ENCODE results near the gene ADCY5.

The ADCY5 gene

DNA sequence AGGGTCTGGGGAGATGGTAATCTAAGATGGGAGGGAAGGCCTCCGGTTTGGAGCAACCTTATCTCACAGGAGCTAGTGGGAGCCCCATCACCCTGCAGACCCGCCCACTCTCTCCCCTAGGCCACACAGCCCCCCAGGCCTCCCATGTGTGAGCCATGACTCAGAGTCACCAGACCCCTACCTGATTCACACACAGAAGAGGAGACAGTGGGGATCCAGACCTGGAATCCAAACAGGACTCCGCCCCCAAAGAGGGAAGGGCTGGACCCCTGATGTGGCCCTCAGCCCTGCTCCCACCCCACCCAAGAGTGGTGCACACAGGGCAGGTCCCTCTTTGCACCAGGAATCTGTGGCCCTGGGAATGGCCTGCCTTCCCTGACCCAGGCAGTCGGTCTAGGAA is 97.4 kb downstream of the ADCY5 start:
- Histone ChIP-seq H3K36me3 (ENCODE audit: control insufficient read depth, insufficient read depth, low read length) (no peaks in the 10 kb centered on the region), H3K9ac (ENCODE audit: low read length) (no peak overlapping the region), H3K4me3 (ENCODE audit: low read length) (no peak overlapping the region), H3K27me3 (ENCODE audit: control insufficient read depth, insufficient read depth, low read length) (no peaks in the 10 kb centered on the region), H3K27ac (ENCODE audit: low read depth, low read length) (no peak overlapping the region), H3K4me1 (ENCODE audit: control insufficient read depth, insufficient read depth, low read length) (peaks cover 16% of the 10 kb centered on the region)

DNA sequence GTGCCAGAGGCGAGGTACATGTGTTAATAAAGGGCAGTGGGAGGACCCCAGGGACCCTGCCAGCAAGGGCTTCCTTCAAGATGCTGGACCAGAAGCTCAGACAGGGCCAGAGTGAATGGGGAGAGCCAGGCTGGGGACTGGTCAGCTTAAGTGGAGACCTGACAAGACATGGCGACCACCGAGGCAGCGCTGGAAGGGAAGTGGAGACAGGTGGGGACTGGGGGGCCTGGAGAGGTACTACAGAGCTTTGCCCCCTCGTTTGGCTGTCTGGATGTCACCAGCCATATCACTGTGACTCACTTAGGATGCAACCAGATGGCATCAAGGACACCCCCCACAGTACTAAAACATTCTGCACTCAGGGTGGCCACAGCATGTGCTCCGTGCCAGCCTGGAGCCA is 97.9 kb downstream of the ADCY5 start:
- Histone ChIP-seq H3K27ac (ENCODE audit: low read depth, low read length) (no peak overlapping the region), H3K9ac (ENCODE audit: low read length) (no peak overlapping the region), H3K36me3 (ENCODE audit: control insufficient read depth, insufficient read depth, low read length) (no peaks in the 10 kb centered on the region), H3K4me3 (ENCODE audit: low read length) (no peak overlapping the region), H3K4me1 (ENCODE audit: control insufficient read depth, insufficient read depth, low read length) (peaks cover 16% of the 10 kb centered on the region), H3K27me3 (ENCODE audit: control insufficient read depth, insufficient read depth, low read length) (no peaks in the 10 kb centered on the region)

DNA sequence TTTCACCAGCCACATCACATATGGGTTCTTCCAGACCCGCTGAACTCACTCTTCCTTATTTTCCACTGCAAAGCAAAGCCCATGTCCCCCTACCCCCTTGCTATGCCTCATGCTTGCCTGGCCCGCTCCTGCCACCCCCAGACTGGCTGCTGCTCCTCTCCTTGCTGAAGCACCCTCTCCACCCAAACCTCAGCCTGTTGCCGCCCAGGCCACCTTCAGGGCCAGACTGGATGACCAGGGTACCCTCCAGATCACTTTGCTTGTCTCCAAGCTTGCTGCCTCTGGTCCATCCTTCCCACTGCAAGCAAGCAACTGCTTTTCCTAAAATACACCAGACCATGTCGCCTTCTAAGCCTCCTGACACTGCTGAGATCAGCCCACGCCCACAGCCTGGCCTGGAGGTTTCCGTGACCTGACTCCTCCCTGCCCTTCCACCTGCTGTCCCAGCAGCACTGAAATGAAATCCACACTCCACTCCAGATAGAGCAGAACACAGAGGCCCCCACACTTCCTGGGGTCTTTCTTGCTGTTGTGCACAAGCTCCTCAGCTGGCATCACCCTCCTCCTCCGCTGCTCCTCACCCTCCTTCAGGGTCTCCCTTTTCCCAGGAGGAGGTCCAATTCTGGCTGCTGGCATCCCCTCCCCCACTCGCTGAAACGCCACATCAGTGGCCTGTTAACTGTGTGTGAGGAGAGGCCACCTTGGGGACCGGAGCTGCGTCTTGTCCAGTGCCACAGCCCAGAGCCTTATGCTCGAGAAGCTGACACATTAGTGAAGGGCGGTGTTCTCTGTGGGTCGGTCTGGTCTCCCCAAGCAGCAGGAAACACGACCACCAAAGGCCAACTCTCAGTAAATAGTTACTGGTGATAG is 99.1 kb downstream of the ADCY5 start:
- H3K36me3 ChIP-seq (ENCODE audit: control insufficient read depth, insufficient read depth, low read length), result no peaks in the 10 kb centered on the region
- H3K27ac ChIP-seq (ENCODE audit: low read depth, low read length), result no peak overlapping the region
- no peak overlapping the region for H3K4me3 ChIP-seq (ENCODE audit: low read length)
- H3K4me1 ChIP-seq (ENCODE audit: control insufficient read depth, insufficient read depth, low read length), result peaks cover 16% of the 10 kb centered on the region
- no peaks in the 10 kb centered on the region for H3K27me3 ChIP-seq (ENCODE audit: control insufficient read depth, insufficient read depth, low read length)
- H3K9ac ChIP-seq (ENCODE audit: low read length), result no peak overlapping the region

- Histone ChIP-seq H3K36me3 (ENCODE audit: control insufficient read depth, insufficient read depth, low read length) (no peaks in the 10 kb centered on the region), H3K4me3 (ENCODE audit: low read length) (no peak overlapping the region), H3K4me1 (ENCODE audit: control insufficient read depth, insufficient read depth, low read length) (peaks cover 19% of the 10 kb centered on the region), H3K27me3 (ENCODE audit: control insufficient read depth, insufficient read depth, low read length) (no peaks in the 10 kb centered on the region), H3K27ac (ENCODE audit: low read depth, low read length) (no peak overlapping the region), H3K9ac (ENCODE audit: low read length) (no peak overlapping the region)
Measured at GRCh38 chr3:123349201-123349535, 99.7 kb downstream of the ADCY5 start.

DNA sequence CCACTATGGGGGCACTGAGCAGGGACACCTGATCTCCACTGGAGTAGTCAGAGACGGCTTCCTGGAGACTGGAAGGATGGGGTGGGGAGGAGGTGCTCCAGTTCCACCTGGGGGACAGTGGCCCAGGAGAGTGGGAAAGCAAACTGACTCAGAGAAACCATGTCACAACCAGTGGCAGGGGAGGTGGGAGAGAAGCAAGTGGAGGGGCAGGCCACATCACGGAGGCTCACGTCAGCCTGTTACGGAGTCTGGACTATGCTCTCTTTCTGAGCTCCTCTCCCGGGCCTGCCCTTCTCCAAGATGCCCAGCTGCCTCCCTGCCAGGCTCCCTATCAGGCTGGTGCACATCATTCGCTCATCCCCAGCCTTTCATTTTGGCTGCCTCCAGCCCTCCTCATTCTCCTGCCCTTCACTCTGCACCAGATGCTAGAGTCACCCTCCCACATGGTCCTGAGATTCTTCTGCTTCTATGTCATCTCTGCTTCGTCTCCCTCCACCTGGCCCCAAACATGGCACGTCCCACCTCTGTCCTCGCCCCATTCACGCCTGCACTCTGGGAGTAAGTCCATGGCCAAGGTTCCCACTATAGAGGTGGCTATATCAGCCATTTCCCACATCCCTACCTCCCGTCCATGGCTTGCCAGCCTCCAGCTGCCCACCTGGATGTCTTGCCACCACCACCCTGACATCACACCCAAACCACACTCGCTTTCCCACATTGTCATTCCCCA is 100.3 kb downstream of the ADCY5 start:
- no peak overlapping the region for H3K9ac ChIP-seq (ENCODE audit: low read length)
- H3K4me1 ChIP-seq (ENCODE audit: control insufficient read depth, insufficient read depth, low read length), result peaks cover 24% of the 10 kb centered on the region
- no peaks in the 10 kb centered on the region for H3K27me3 ChIP-seq (ENCODE audit: control insufficient read depth, insufficient read depth, low read length)
- H3K27ac ChIP-seq (ENCODE audit: low read depth, low read length), result no peak overlapping the region
- H3K36me3 ChIP-seq (ENCODE audit: control insufficient read depth, insufficient read depth, low read length), result no peaks in the 10 kb centered on the region
- no peak overlapping the region for H3K4me3 ChIP-seq (ENCODE audit: low read length)

DNA sequence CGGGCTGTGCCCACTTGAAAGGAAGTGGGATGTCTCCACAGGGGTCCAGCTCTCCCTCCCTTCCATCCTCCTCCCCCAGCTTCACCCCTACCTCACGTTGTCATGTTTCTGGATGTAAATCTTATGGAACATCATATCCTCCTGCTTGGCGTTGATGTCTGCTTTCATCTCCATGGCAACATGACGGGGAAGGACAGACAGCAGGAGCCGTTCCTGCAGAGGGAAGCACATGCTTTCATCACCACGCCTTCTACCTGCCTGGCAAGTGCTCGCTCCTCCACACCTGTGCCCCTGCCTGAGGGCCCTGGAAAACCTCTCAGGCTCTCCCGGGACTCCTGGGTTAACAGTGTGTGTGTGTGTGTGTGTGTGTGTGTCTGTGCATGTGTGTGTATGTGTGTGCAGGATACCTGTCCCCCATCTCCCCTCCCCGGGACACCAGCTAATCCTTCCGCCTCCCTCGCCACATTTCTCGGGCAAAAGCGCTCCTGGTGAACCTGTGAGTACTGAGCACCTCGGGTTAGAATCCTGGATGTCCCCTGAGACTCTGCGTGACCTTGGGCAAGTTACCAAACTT is 101.1 kb downstream of the ADCY5 start:
- Histone ChIP-seq H3K27ac (ENCODE audit: low read depth, low read length) (no peak overlapping the region), H3K27me3 (ENCODE audit: control insufficient read depth, insufficient read depth, low read length) (no peaks in the 10 kb centered on the region), H3K36me3 (ENCODE audit: control insufficient read depth, insufficient read depth, low read length) (no peaks in the 10 kb centered on the region), H3K9ac (ENCODE audit: low read length) (no peak overlapping the region), H3K4me3 (ENCODE audit: low read length) (no peak overlapping the region), H3K4me1 (ENCODE audit: control insufficient read depth, insufficient read depth, low read length) (peaks cover 22% of the 10 kb centered on the region)

GRCh38 chr3:123347205-123347604 is 101.7 kb downstream of the ADCY5 start:
- no peaks in the 10 kb centered on the region for H3K27me3 ChIP-seq (ENCODE audit: control insufficient read depth, insufficient read depth, low read length)
- no peak overlapping the region for H3K9ac ChIP-seq (ENCODE audit: low read length)
- peaks cover 17% of the 10 kb centered on the region for H3K4me1 ChIP-seq (ENCODE audit: control insufficient read depth, insufficient read depth, low read length)
- no peak overlapping the region for H3K4me3 ChIP-seq (ENCODE audit: low read length)
- H3K36me3 ChIP-seq (ENCODE audit: control insufficient read depth, insufficient read depth, low read length), result no peaks in the 10 kb centered on the region
- H3K27ac ChIP-seq (ENCODE audit: low read depth, low read length), result no peak overlapping the region

- H3K9ac ChIP-seq (ENCODE audit: low read length), result no peak overlapping the region
- no peak overlapping the region for H3K4me3 ChIP-seq (ENCODE audit: low read length)
- no peaks in the 10 kb centered on the region for H3K27me3 ChIP-seq (ENCODE audit: control insufficient read depth, insufficient read depth, low read length)
- no peaks in the 10 kb centered on the region for H3K36me3 ChIP-seq (ENCODE audit: control insufficient read depth, insufficient read depth, low read length)
- H3K4me1 ChIP-seq (ENCODE audit: control insufficient read depth, insufficient read depth, low read length), result peaks cover 12% of the 10 kb centered on the region
- H3K27ac ChIP-seq (ENCODE audit: low read depth, low read length), result no peak overlapping the region
Measured at GRCh38 chr3:123346021-123346420, 102.9 kb downstream of the ADCY5 start.

- no peaks in the 10 kb centered on the region for H3K27me3 ChIP-seq (ENCODE audit: control insufficient read depth, insufficient read depth, low read length)
- peaks cover 12% of the 10 kb centered on the region for H3K4me1 ChIP-seq (ENCODE audit: control insufficient read depth, insufficient read depth, low read length)
- no peak overlapping the region for H3K27ac ChIP-seq (ENCODE audit: low read depth, low read length)
- no peak overlapping the region for H3K4me3 ChIP-seq (ENCODE audit: low read length)
- no peaks in the 10 kb centered on the region for H3K36me3 ChIP-seq (ENCODE audit: control insufficient read depth, insufficient read depth, low read length)
- H3K9ac ChIP-seq (ENCODE audit: low read length), result no peak overlapping the region
Measured at GRCh38 chr3:123344907-123345594, 103.8 kb downstream of the ADCY5 start.

- Histone ChIP-seq H3K36me3 (ENCODE audit: control insufficient read depth, insufficient read depth, low read length) (no peaks in the 10 kb centered on the region), H3K4me1 (ENCODE audit: control insufficient read depth, insufficient read depth, low read length) (peaks cover 12% of the 10 kb centered on the region), H3K27ac (ENCODE audit: low read depth, low read length) (peak overlapping the region; percentile 32)
Measured at GRCh38 chr3:123344175-123344906, 104.5 kb downstream of the ADCY5 start.

GRCh38 chr3:123343296-123344174 is 105.4 kb downstream of the ADCY5 start:
- Histone ChIP-seq H3K36me3 (ENCODE audit: control insufficient read depth, insufficient read depth, low read length) (no peaks in the 10 kb centered on the region), H3K27me3 (ENCODE audit: control insufficient read depth, insufficient read depth, low read length) (no peaks in the 10 kb centered on the region), H3K27ac (ENCODE audit: low read depth, low read length) (peak overlapping the region; percentile 32), H3K4me1 (ENCODE audit: control insufficient read depth, insufficient read depth, low read length) (peaks cover 14% of the 10 kb centered on the region), H3K4me3 (ENCODE audit: low read length) (no peak overlapping the region), H3K9ac (ENCODE audit: low read length) (no peak overlapping the region)

More at GRCh38 chr3:123344175-123344906, 104.5 kb downstream of the ADCY5 start:
- Histone ChIP-seq H3K27me3 (ENCODE audit: control insufficient read depth, insufficient read depth, low read length) (no peaks in the 10 kb centered on the region), H3K4me3 (ENCODE audit: low read length) (no peak overlapping the region), H3K9ac (ENCODE audit: low read length) (no peak overlapping the region)
